Astrocyte (in vitro differentiated cells and primary cell): Measurements from ENCODE around the gene ANKRD34C.

Source experiments
- EZH2 ChIP-seq: IDR thresholded peaks from 2 replicates; pipeline ENCODE4 v1.6.1; 2012; ENCODE audit warnings: mild to moderate bottlenecking, low read length, inconsistent platforms; ENCODE audit not compliant: insufficient read depth
- TF ChIP-seq, protein P1 (sequence below): IDR thresholded peaks from 2 replicates; pipeline ENCODE4 v1.5.1; 2011; ENCODE audit warnings: low read depth, mild to moderate bottlenecking, inconsistent platforms, low read length, moderate library complexity; ENCODE audit not compliant: insufficient read depth

DNA sequence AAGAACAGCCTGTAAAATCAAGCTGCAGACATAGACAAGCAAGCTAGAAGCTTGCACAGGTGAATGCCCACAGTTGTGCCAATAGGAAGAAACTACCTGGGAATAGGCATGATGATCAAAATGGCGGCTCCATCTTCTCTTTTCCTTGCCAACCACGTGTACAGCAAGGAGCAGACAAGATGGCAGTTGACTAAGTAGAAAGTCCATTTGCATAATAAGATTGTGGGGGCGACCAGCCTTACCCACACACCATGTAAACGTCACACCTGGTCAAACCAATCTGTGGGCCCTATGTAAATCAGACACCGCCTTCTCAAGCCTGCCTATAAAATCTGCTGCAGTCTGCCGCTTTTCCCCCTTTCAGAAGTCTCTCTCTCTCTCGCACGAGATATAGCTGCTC, 25.1 kb upstream of the ANKRD34C start:
- TF ChIP-seq, protein P1, sequence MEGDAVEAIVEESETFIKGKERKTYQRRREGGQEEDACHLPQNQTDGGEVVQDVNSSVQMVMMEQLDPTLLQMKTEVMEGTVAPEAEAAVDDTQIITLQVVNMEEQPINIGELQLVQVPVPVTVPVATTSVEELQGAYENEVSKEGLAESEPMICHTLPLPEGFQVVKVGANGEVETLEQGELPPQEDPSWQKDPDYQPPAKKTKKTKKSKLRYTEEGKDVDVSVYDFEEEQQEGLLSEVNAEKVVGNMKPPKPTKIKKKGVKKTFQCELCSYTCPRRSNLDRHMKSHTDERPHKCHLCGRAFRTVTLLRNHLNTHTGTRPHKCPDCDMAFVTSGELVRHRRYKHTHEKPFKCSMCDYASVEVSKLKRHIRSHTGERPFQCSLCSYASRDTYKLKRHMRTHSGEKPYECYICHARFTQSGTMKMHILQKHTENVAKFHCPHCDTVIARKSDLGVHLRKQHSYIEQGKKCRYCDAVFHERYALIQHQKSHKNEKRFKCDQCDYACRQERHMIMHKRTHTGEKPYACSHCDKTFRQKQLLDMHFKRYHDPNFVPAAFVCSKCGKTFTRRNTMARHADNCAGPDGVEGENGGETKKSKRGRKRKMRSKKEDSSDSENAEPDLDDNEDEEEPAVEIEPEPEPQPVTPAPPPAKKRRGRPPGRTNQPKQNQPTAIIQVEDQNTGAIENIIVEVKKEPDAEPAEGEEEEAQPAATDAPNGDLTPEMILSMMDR: no peak
- no peak for TF ChIP-seq EZH2
